Measurements from ENCODE around the gene ZNF26.

Gene ZNF26

GRCh38 chr12:133073836-133074235 lies 87.7 kb downstream of the ZNF26 start:
- Histone ChIP-seq H3K9me3 (ENCODE audit: severe bottlenecking) (peaks cover 65% of the 10 kb centered on the region), H3K27me3 (ENCODE audit: insufficient read depth, low read depth, severe bottlenecking) (no peaks in the 10 kb centered on the region), H3K36me3 (no peaks in the 10 kb centered on the region), H3K4me3 (ENCODE audit: low read depth, low read length) (no peak overlapping the region), H3K27ac (no peak overlapping the region)
- TF ChIP-seq CTCF (IDR thresholded peaks at IDR 0.05; ENCODE audit: low read depth, low read length), result no peak
- no peak for DNase-seq
